Suppressor macrophage treated with lipopolysaccharide for 1 hour (primary cell): ENCODE data around the gene TSPEAR.

Source experiments
- DNase-seq, 3 donors: peaks; one replicate each; pipeline ENCODE4 v3.0.0-alpha.2; 2020 to 2022

TSPEAR gene

GRCh38 chr21:44711327-44712202 is at the start of gene TSPEAR:
Gene TSPEAR, minus strand, starts transcription at chr21:44711572. Its CDS starts 58 bp downstream, at chr21:44711514.
- no peak for DNase-seq

- no peak for DNase-seq
Measured at GRCh38 chr21:44760376-44760775, 49.0 kb upstream of the TSPEAR start.

- no peak for DNase-seq
Measured at GRCh38 chr21:44759628-44760285, 48.4 kb upstream of the TSPEAR start.

- DNase-seq: no peak
Measured at GRCh38 chr21:44758781-44759627, 47.6 kb upstream of the TSPEAR start.

- DNase-seq: no peak
Measured at GRCh38 chr21:44758141-44758561, 46.8 kb upstream of the TSPEAR start.

- no peak for DNase-seq
Measured at GRCh38 chr21:44757731-44758130, 46.4 kb upstream of the TSPEAR start.

GRCh38 chr21:44756423-44757185 is 45.2 kb upstream of the TSPEAR start:
- no peak for DNase-seq

- peak in 1 of 3 donors; percentile 13 for DNase-seq
Measured at GRCh38 chr21:44755227-44755626, 43.9 kb upstream of the TSPEAR start.

GRCh38 chr21:44753357-44753756 is 42.0 kb upstream of the TSPEAR start:
- no peak for DNase-seq

GRCh38 chr21:44752671-44753235 is 41.4 kb upstream of the TSPEAR start:
- DNase-seq: no peak

- DNase-seq: no peak
Measured at GRCh38 chr21:44751799-44752636, 40.6 kb upstream of the TSPEAR start.

GRCh38 chr21:44751186-44751798 is 39.9 kb upstream of the TSPEAR start:
- DNase-seq: no peak

GRCh38 chr21:44750675-44751025 is 39.3 kb upstream of the TSPEAR start:
- DNase-seq: no peak

- no peak for DNase-seq
Measured at GRCh38 chr21:44749759-44750674, 38.6 kb upstream of the TSPEAR start.

GRCh38 chr21:44749116-44749758 is 37.9 kb upstream of the TSPEAR start:
- no peak for DNase-seq

GRCh38 chr21:44748621-44749020 is 37.2 kb upstream of the TSPEAR start:
- DNase-seq: no peak

GRCh38 chr21:44742418-44743153 is 31.2 kb upstream of the TSPEAR start:
- peak in 2 of 3 donors; percentile 17 to 34 for DNase-seq

GRCh38 chr21:44741921-44742320 is 30.5 kb upstream of the TSPEAR start:
- DNase-seq: no peak
